Smooth muscle cell (in vitro differentiated cells): ENCODE data around the gene RYR1. TPM values are rescaled to one million over a fixed set of nuclear protein-coding genes. Genes with fewer than 3 reads are reported as not detected.

Experiments used
- DNase-seq: peaks from one replicate; lab custom pipeline; 2025; ENCODE audit not compliant: unreplicated experiment; lab: John Stamatoyannopoulos, UW
- H2AFZ ChIP-seq: fragments of 200-600 bp; sonication (generic); 2 replicates; pipeline ENCODE4 v1.6.0; 2016; ENCODE audit warnings: antibody characterized with exemption, low read depth, mild to moderate bottlenecking
- H3F3A ChIP-seq: fragments of 200-600 bp; sonication (generic); 2 replicates; pipeline ENCODE4 v1.6.0; 2017; ENCODE audit warnings: antibody characterized with exemption, low read depth
- H3K27ac ChIP-seq: fragments of 200-600 bp; sonication (generic); 2 replicates; pipeline ENCODE4 v1.5.1; 2016; ENCODE audit warnings: low read depth, mild to moderate bottlenecking
- H3K27me3 ChIP-seq: fragments of 200-600 bp; sonication (generic); 2 replicates; pipeline ENCODE4 v1.6.1; 2016; ENCODE audit warnings: low read depth, mild to moderate bottlenecking
- H3K36me3 ChIP-seq: fragments of 200-600 bp; sonication (generic); 2 replicates; pipeline ENCODE4 v1.5.1; 2016; ENCODE audit warnings: low read depth
- H3K4me1 ChIP-seq: fragments of 200-600 bp; sonication (generic); 2 replicates; pipeline ENCODE4 v1.5.1; 2016; ENCODE audit warnings: low read depth
- H3K4me2 ChIP-seq: fragments of 200-600 bp; sonication (generic); 2 replicates; pipeline ENCODE4 v1.6.0; 2016; ENCODE audit warnings: mild to moderate bottlenecking
- H3K4me3 ChIP-seq: fragments of 200-600 bp; sonication (generic); 2 replicates; pipeline ENCODE4 v1.5.1; 2016; ENCODE audit warnings: mild to moderate bottlenecking
- H3K79me2 ChIP-seq: fragments of 200-600 bp; sonication (generic); 2 replicates; pipeline ENCODE4 v1.6.0; 2016; ENCODE audit warnings: low read depth, mild to moderate bottlenecking
- H3K9ac ChIP-seq: fragments of 200-600 bp; sonication (generic); 2 replicates; pipeline ENCODE4 v1.6.0; 2016; ENCODE audit warnings: low read depth
- H3K9me3 ChIP-seq: fragments of 200-600 bp; sonication (generic); replicated peaks from 2 replicates; pipeline ENCODE4 v1.5.1; 2016; ENCODE audit warnings: low read depth
- H4K20me1 ChIP-seq: fragments of 200-600 bp; sonication (generic); 2 replicates; pipeline ENCODE4 v1.6.0; 2016; ENCODE audit warnings: low read depth
- WGBS: methylation state at CpG from one replicate; pipeline ENCODE4 v1.1.7; 2016; ENCODE audit warnings: low lambda C conversion rate; 5-methylcytosine and 5-hydroxymethylcytosine counted together
- polyA plus RNA-seq: library from polyadenylated mRNA; unstranded; fragments of >200 nt; fragmentation: Nextera tagmentation; extraction: Ambion mirVana; gene quantifications from 2 replicates; pipeline ENCODE4 v1.2.1, GENCODE V29; 2016
- total RNA-seq: library from RNA; depleted of rRNA; stranded (reverse); fragments of >200 nt; gene quantifications from 2 replicates; pipeline ENCODE4 v1.2.3, GENCODE V29; 2014
- TF ChIP-seq, protein P1 (sequence below): fragments of 200-600 bp; sonication (generic); IDR thresholded peaks from 2 replicates; pipeline ENCODE4 v1.5.1; 2017; ENCODE audit warnings: borderline replicate concordance, mild to moderate bottlenecking, antibody characterized with exemption; ENCODE audit not compliant: insufficient read depth, poor library complexity, severe bottlenecking

The RYR1 gene
- total and polyA plus RNA-seq, 2 experiments from 2014 or later = 0.31 to 0.95 TPM

DNA sequence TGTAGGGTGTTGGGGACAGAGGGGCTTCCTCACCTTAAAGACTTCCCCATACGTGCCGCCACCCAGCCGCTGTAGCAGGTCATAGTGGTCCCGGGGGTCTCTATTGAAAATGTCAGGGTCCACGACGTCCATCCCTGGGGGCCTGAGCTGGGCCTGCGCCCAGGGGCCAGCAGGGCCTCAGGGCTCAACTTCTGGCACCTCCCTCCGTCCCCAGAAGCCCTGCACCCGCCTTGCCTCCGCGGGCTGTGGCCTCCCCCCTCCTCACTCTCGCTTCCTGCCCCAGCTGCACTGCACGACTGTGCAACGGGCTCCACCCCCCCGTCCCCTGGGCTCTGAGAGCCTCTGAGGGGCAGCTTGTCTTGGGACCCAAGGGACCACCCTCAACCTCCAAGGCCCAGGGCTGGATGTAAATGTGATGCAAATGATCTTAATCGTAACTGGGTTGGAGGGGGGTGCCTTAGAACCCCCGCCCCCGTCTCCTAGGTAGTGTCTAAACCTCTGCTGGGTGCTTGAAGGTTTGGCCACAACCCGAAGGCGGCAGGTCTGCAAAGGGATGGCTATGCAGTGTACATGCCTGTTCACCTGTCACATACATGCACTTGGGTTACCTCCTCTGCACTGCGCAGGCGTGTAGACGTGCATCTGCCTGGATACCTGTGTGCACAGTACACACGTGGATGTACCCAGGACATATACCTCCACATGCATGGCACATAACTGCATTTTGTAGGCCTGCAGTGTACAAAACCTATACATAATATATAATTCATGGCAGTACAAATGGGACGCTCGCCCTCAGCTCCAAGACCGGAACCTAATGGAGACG lies 184.5 kb downstream of the RYR1 start, which contains the start of gene MAP4K1:
Gene MAP4K1, minus strand, starts transcription at position 190 of the 826 bp plus-strand sequence. Its CDS starts 58 bp downstream, at position 132.
- Histone ChIP-seq H3K36me3 (no peaks in the 10 kb centered on the region), H2AFZ (peak within 1 kb of the TSS; percentile 70), H3K4me2 (peak within 1 kb of the TSS; percentile 96), H4K20me1 (no peaks in the 10 kb centered on the region), H3K4me1 (peaks cover 13% of the 10 kb centered on the region), H3K4me3 (peak within 1 kb of the TSS; percentile 79), H3K27ac (no peak within 1 kb of the TSS), H3K9me3 (no peaks in the 10 kb centered on the region), H3F3A (no peaks in the 10 kb centered on the region), H3K79me2 (peaks cover 25% of the 10 kb centered on the region), H3K9ac (peak within 1 kb of the TSS; percentile 5), H3K27me3 (no peaks in the 10 kb centered on the region)
- DNase-seq = no peak
- TF ChIP-seq, protein P1, sequence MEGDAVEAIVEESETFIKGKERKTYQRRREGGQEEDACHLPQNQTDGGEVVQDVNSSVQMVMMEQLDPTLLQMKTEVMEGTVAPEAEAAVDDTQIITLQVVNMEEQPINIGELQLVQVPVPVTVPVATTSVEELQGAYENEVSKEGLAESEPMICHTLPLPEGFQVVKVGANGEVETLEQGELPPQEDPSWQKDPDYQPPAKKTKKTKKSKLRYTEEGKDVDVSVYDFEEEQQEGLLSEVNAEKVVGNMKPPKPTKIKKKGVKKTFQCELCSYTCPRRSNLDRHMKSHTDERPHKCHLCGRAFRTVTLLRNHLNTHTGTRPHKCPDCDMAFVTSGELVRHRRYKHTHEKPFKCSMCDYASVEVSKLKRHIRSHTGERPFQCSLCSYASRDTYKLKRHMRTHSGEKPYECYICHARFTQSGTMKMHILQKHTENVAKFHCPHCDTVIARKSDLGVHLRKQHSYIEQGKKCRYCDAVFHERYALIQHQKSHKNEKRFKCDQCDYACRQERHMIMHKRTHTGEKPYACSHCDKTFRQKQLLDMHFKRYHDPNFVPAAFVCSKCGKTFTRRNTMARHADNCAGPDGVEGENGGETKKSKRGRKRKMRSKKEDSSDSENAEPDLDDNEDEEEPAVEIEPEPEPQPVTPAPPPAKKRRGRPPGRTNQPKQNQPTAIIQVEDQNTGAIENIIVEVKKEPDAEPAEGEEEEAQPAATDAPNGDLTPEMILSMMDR = no peak
- WGBS = 72% methylated on average over 28 of the region's 28 CpGs

DNA sequence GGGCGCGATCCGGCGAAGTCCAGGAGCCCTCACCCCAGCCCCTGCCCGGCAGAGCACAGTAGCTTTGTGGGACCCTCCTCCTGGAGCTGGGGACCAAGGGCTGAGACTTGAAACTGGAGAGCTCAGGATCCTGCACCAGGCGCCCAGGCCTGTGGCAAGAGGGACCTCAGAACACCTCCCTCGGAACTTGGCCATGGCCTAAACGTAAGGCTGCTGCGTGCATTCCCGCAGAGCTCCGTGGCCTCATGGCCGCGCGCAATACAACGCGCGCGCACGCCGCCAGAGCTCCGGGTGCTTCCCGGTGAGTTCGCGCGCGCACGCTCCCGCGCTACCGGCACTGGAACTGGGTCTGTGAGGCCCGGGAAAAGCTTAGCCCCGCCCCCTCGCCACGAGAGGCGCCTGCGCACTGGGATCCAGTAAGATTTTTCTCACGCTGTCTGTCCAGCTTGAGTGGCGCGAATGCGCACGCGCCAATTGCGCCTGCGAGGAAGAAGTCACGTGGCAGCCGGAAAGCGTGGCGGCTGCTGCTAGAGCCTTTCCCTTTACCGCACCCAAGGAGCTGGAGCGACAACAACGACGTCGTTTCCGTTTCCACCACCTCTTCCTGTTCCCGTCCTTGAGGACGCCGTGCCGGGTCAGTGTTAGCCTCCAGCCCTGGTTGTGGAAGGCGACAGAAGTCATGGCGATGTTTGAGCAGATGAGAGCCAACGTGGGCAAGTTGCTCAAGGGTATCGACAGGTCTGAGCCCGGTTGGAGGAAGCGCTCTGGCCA lies 185.3 kb downstream of the RYR1 start, which contains the start of gene EIF3K:
Gene EIF3K, plus strand, starts transcription at position 599 of the 771 bp plus-strand sequence. Its CDS starts 81 bp downstream, at position 680.
- TF ChIP-seq, protein P1 = no peak
- Histone ChIP-seq H3K4me1 (peaks cover 13% of the 10 kb centered on the region), H3K79me2 (peaks cover 25% of the 10 kb centered on the region), H3K4me3 (peak within 1 kb of the TSS; percentile 79), H3K9ac (peak within 1 kb of the TSS; percentile 86), H3K9me3 (no peaks in the 10 kb centered on the region), H4K20me1 (no peaks in the 10 kb centered on the region), H3K4me2 (peak within 1 kb of the TSS; percentile 96), H3K36me3 (no peaks in the 10 kb centered on the region), H3F3A (no peaks in the 10 kb centered on the region), H2AFZ (peak within 1 kb of the TSS; percentile 80), H3K27ac (peak within 1 kb of the TSS; percentile 50), H3K27me3 (no peaks in the 10 kb centered on the region)
- whole genome bisulfite sequencing = 4% methylated on average over 64 of the region's 64 CpGs
- peak; percentile 98 for DNase-seq

- TF ChIP-seq, protein P1 = no peak
- H3K4me3 ChIP-seq = peak overlapping the region; percentile 79
- H2AFZ ChIP-seq = peak overlapping the region; percentile 80
- H3K4me1 ChIP-seq = peaks cover 13% of the 10 kb centered on the region
- no peaks in the 10 kb centered on the region for H3F3A ChIP-seq
- no peaks in the 10 kb centered on the region for H3K27me3 ChIP-seq
- no peaks in the 10 kb centered on the region for H4K20me1 ChIP-seq
- peak overlapping the region; percentile 86 for H3K9ac ChIP-seq
- DNase-seq = no peak
- no peaks in the 10 kb centered on the region for H3K9me3 ChIP-seq
- H3K79me2 ChIP-seq = peaks cover 25% of the 10 kb centered on the region
- WGBS = 25% methylated on average over 20 of the region's 21 CpGs
- H3K36me3 ChIP-seq = no peaks in the 10 kb centered on the region
- H3K4me2 ChIP-seq = peak overlapping the region; percentile 96
- H3K27ac ChIP-seq = peak overlapping the region; percentile 50
Observed at GRCh38 chr19:38619361-38620174, 186.1 kb downstream of the RYR1 start.
